Tibial nerve (tissue), 3 donors: ENCODE measurements around the gene JAK1.

Experiments
- CTCF ChIP-seq, 5 experiments: fragments of 200-600 bp in 3 of 5; fragments of 450-650 bp in 2 of 5; sonication (generic) in 3 of 5; IDR thresholded peaks; one replicate each; pipeline ENCODE4 v1.5.1; 2016 to 2019; ENCODE audit warnings: antibody characterized with exemption in 5 of 5, mild to moderate bottlenecking in 3 of 5, moderate library complexity in 2 of 5
- POLR2A ChIP-seq, 2 donors: fragments of 450-650 bp; IDR thresholded peaks; one replicate each; pipeline ENCODE4 v1.6.1; 2017; ENCODE audit warnings: antibody characterized with exemption in 2 of 2, mild to moderate bottlenecking in 2 of 2, moderate library complexity in 2 of 2

GRCh38 chr1:64822621-64823020 is 143.7 kb downstream of the JAK1 start:
- no peak for TF ChIP-seq CTCF (IDR thresholded peaks at IDR 0.05)
- TF ChIP-seq POLR2A (IDR thresholded peaks at IDR 0.05) = no peak
